ENCODE measurements around the gene DLK2. TPM values are rescaled to one million over a fixed set of nuclear protein-coding genes. Genes with fewer than 3 reads are reported as not detected.

The DLK2 gene
- total and polyA plus RNA-seq, 2 of the 13 experiments (the other 11 are each of a cell fraction or from before 2014, with no cell fraction given): 1.2 to 3.8 TPM

- TF ChIP-seq ZNF407 (CRISPR knock-in tag; IDR thresholded peaks at IDR 0.05; ENCODE audit: not compliant biosample characterization) (peak; percentile 30), HNRNPL (IDR thresholded peaks at IDR 0.05; ENCODE audit: low read depth, low read length) (peak; percentile 76), MTERF4 (CRISPR knock-in tag; IDR thresholded peaks at IDR 0.05) (0 out of 2 replicates have a peak, but pooled peaks have one; percentile 67), HOMEZ (CRISPR knock-in tag; IDR thresholded peaks at IDR 0.05; ENCODE audit: low read depth) (no peak), ZSCAN29 (CRISPR knock-in tag; conservative IDR thresholded peaks at IDR 0.05) (no peak), SPEN (CRISPR knock-in tag; IDR thresholded peaks at IDR 0.05; ENCODE audit: low read depth) (peak; percentile 17; the same call in 1 of the 2 replicates), ARNT (IDR thresholded peaks at IDR 0.05) (no peak), HDAC2 (CRISPR knock-in tag; IDR thresholded peaks at IDR 0.05) (no peak), MAX (IDR thresholded peaks at IDR 0.05) (0 out of 2 replicates have a peak, but pooled peaks have one; percentile 23), KDM5B (CRISPR knock-in tag; IDR thresholded peaks at IDR 0.05; ENCODE audit: borderline replicate concordance) (0 out of 2 replicates have a peak, but pooled peaks have one; percentile 34), POLR2AphosphoS5 (IDR thresholded peaks at IDR 0.05; ENCODE audit: low read depth, low read length) (0 out of 2 replicates have a peak, but pooled peaks have one; percentile 25), MIER2 (CRISPR knock-in tag; IDR thresholded peaks at IDR 0.05) (no peak), PTBP1 (IDR thresholded peaks at IDR 0.05; ENCODE audit: low read depth, low read length, poor library complexity, severe bottlenecking) (no peak), ZNF552 (CRISPR knock-in tag; IDR thresholded peaks at IDR 0.05; ENCODE audit: borderline replicate concordance) (0 out of 2 replicates have a peak, but pooled peaks have one; percentile 25)
- TF ChIP-seq, protein P1, sequence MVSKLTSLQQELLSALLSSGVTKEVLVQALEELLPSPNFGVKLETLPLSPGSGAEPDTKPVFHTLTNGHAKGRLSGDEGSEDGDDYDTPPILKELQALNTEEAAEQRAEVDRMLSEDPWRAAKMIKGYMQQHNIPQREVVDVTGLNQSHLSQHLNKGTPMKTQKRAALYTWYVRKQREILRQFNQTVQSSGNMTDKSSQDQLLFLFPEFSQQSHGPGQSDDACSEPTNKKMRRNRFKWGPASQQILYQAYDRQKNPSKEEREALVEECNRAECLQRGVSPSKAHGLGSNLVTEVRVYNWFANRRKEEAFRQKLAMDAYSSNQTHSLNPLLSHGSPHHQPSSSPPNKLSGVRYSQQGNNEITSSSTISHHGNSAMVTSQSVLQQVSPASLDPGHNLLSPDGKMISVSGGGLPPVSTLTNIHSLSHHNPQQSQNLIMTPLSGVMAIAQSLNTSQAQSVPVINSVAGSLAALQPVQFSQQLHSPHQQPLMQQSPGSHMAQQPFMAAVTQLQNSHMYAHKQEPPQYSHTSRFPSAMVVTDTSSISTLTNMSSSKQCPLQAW (CRISPR knock-in tag; IDR thresholded peaks at IDR 0.05): 0 out of 2 replicates have a peak, but pooled peaks have one; percentile 60
These were observed 36.7 kb upstream of the DLK2 start (continued) for GRCh38 chr6:43491750-43492661.
